ENCODE measurements around the gene ADARB2. TPM values are rescaled to one million over a fixed set of nuclear protein-coding genes. Genes with fewer than 3 reads are reported as not detected.

ADARB2 gene
- polyA plus RNA-seq, 3 donors, result not detected

GRCh38 chr10:1686491-1686749 is 50.9 kb downstream of the ADARB2 start:
- H3K9me3 ChIP-seq (replicated peaks in 1 of 2; ENCODE audit: control insufficient read depth in 1 of 2, insufficient read depth in 1 of 2, low read length in 2 of 2), result peaks cover 0 to 4% of the 10 kb centered on the region in 2 donors
- H3K27me3 ChIP-seq (ENCODE audit: control insufficient read depth in 2 of 2, insufficient read depth in 2 of 2, low read length in 2 of 2), result no peaks in the 10 kb centered on the region
- no peak overlapping the region for H2AFZ ChIP-seq (ENCODE audit: insufficient read depth, low read depth, low read length, poor library complexity, severe bottlenecking)
- no peaks in the 10 kb centered on the region for H4K20me1 ChIP-seq (ENCODE audit: insufficient read depth, low read length)
- no peak overlapping the region for H3K4me3 ChIP-seq (replicated peaks in 1 of 3; ENCODE audit: low read depth in 2 of 3, low read length in 3 of 3)
- peaks cover 0 to 11% (median 7%) of the 10 kb centered on the region in 7 donors for H3K9me3 Mint-ChIP-seq
- H3K4me2 ChIP-seq (replicated peaks; ENCODE audit: extremely low read depth, low read length, poor library complexity, severe bottlenecking), result no peak overlapping the region
- TF ChIP-seq CTCF (IDR thresholded peaks at IDR 0.05), result no peak
- H3K4me1 Mint-ChIP-seq, result no peaks in the 10 kb centered on the region
- intact Hi-C loops (cut with micrococcal nuclease), result no loop called here
- H3K27me3 Mint-ChIP-seq (ENCODE audit: low read depth in 3 of 3), result peaks cover 0 to 11% (median 0%) of the 10 kb centered on the region in 3 donors
- H3K36me3 ChIP-seq (replicated peaks in 1 of 2; ENCODE audit: control insufficient read depth in 1 of 2, insufficient read depth in 2 of 2, low read length in 2 of 2), result no peaks in the 10 kb centered on the region
- H3K4me3 Mint-ChIP-seq, result no peak overlapping the region
- DNase-seq, result no peak
- no peak overlapping the region for H3K27ac Mint-ChIP-seq
- H3K36me3 Mint-ChIP-seq, result no peaks in the 10 kb centered on the region
- H3K79me2 ChIP-seq (ENCODE audit: insufficient read depth, low read length), result no peaks in the 10 kb centered on the region
- H3K9ac ChIP-seq (ENCODE audit: insufficient read depth, low read length, poor library complexity, severe bottlenecking), result no peak overlapping the region
- no peak overlapping the region for H3K27ac ChIP-seq (ENCODE audit: low read depth in 1 of 2, low read length in 2 of 2)
- WGBS (ENCODE audit: insufficient coverage), result 49% methylated on average over 8 of the region's 9 CpGs
- no peaks in the 10 kb centered on the region for H3K4me1 ChIP-seq (ENCODE audit: control insufficient read depth in 1 of 2, insufficient read depth in 2 of 2, low read length in 2 of 2)

GRCh38 chr10:1685699-1686490 is 51.4 kb downstream of the ADARB2 start:
- Histone ChIP-seq H3K27ac (ENCODE audit: low read depth in 1 of 2, low read length in 2 of 2) (no peak overlapping the region), H3K36me3 (replicated peaks in 1 of 2; ENCODE audit: control insufficient read depth in 1 of 2, insufficient read depth in 2 of 2, low read length in 2 of 2) (no peaks in the 10 kb centered on the region), H3K9me3 (replicated peaks in 1 of 2; ENCODE audit: control insufficient read depth in 1 of 2, insufficient read depth in 1 of 2, low read length in 2 of 2) (peaks cover 0 to 4% of the 10 kb centered on the region in 2 donors), H3K27me3 (ENCODE audit: control insufficient read depth in 2 of 2, insufficient read depth in 2 of 2, low read length in 2 of 2) (no peaks in the 10 kb centered on the region), H3K4me2 (replicated peaks; ENCODE audit: extremely low read depth, low read length, poor library complexity, severe bottlenecking) (no peak overlapping the region), H3K4me1 (ENCODE audit: control insufficient read depth in 1 of 2, insufficient read depth in 2 of 2, low read length in 2 of 2) (no peaks in the 10 kb centered on the region), H4K20me1 (ENCODE audit: insufficient read depth, low read length) (no peaks in the 10 kb centered on the region), H3K79me2 (ENCODE audit: insufficient read depth, low read length) (no peaks in the 10 kb centered on the region), H3K9ac (ENCODE audit: insufficient read depth, low read length, poor library complexity, severe bottlenecking) (no peak overlapping the region), H3K4me3 (replicated peaks in 1 of 3; ENCODE audit: low read depth in 2 of 3, low read length in 3 of 3) (no peak overlapping the region), H2AFZ (ENCODE audit: insufficient read depth, low read depth, low read length, poor library complexity, severe bottlenecking) (no peak overlapping the region)
- Mint-ChIP-seq H3K9me3 (peaks cover 0 to 11% (median 7%) of the 10 kb centered on the region in 7 donors), H3K4me3 (no peak overlapping the region), H3K4me1 (no peaks in the 10 kb centered on the region), H3K27me3 (ENCODE audit: low read depth in 3 of 3) (peaks cover 0 to 11% (median 0%) of the 10 kb centered on the region in 3 donors), H3K27ac (no peak overlapping the region), H3K36me3 (no peaks in the 10 kb centered on the region)
- no peak for TF ChIP-seq CTCF (IDR thresholded peaks at IDR 0.05)
- 69% methylated on average over 11 of the region's 15 CpGs for WGBS (ENCODE audit: insufficient coverage)
- intact Hi-C loops (cut with micrococcal nuclease), result no loop called here
- no peak for DNase-seq
